Central memory CD4-positive, alpha-beta T cell (primary cell): ENCODE measurements around the gene UQCC2.

Source experiments
- DNase-seq: peaks from one replicate; pipeline ENCODE4 v3.0.0; 2022

The UQCC2 gene

DNA sequence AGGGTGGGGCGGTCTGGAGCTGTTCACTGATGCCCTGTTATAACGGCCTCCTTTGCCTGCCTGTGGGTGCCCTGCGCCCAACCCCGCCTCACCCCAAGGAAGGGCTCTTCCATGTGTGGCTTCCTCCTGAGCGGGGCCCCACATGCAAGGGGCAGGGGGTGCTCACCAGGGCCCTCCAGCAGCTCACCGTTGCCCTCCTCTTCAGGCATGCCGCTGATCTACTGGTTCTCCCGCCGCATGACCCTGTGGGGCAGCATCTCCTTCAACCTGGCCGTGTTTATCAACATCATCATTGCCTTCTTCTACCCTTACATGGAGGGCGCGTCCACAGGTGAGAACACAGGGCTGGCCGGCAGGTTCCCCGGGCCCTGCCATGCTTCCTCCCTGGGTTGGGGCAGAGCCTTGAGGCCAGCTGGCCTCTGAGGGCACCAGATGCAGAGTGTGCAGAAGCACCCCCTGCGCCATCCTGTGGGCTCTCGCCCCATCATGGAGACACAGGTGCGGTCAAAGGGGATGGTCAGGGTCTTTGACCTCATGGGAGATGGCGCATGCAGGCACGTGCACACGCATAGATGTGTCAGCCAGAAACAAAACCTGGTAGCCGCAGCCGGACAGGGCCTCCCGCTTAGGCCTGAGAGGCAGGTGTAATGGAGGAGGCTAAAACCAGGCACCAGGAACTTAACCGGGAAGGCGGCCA lies 22.9 kb downstream of the UQCC2 start:
- DNase-seq: no peak

DNA sequence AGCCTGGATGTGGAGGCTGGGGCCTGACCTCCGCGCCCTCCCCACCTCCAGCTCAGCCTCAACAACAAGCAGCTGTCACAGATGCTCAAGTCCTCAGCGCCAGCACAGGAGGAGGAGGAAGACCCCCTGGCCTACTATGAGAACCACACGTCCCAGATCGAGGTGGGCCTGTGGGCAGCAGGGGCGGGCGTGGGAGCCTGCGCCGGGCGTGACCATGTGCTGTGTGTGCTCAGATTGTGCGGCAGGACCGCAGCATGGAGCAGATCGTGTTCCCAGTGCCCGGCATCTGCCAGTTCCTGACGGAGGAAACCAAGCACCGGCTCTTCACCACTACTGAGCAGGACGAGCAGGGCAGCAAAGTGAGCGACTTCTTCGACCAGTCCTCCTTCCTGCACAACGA lies 23.5 kb downstream of the UQCC2 start:
- no peak for DNase-seq

DNA sequence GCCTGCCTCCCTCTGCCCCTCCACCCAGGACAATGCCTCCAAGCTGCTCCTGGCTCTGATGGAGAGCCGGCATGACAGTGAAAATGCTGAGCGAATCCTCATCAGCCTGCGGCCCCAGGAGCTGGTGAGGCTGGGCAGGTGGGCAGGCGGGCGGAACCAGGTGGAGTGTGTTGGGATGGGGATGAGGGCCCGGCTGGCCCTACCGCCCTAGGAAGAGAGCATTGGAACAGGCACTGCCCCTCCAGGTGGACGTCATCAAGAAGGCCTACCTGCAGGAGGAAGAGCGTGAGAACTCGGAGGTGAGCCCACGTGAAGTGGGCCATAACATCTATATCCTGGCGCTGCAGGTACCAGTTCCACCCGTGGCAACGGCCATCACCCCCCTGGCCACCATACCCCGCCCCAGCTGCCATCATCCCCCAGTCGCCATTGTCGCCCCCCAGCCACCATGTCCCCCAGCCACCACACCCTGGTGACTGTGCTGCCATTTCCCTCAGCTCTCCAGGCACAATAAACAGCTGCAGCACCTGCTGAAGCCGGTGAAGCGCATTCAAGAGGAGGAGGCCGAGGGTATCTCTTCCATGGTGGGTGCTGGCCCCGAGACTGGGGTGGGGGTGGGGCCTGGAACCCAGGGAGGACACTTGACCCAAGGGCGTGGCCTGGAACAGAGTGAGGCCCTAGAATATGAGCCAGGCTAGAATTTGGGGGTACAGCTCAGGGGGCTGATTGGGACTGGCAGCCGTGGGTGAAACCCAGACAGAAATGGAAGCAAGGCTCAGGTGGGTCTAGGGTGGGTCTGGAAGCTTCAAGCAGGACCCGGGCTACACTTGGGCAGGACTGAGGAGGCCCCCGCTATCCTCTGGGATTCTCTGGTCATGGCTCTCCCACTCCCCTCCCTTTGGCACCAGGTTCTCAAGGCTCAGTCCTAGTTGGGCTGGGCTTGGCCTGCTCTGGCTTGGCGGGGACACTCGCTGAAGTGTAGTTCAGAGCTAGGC lies 24.2 kb downstream of the UQCC2 start:
- no peak for DNase-seq

DNA sequence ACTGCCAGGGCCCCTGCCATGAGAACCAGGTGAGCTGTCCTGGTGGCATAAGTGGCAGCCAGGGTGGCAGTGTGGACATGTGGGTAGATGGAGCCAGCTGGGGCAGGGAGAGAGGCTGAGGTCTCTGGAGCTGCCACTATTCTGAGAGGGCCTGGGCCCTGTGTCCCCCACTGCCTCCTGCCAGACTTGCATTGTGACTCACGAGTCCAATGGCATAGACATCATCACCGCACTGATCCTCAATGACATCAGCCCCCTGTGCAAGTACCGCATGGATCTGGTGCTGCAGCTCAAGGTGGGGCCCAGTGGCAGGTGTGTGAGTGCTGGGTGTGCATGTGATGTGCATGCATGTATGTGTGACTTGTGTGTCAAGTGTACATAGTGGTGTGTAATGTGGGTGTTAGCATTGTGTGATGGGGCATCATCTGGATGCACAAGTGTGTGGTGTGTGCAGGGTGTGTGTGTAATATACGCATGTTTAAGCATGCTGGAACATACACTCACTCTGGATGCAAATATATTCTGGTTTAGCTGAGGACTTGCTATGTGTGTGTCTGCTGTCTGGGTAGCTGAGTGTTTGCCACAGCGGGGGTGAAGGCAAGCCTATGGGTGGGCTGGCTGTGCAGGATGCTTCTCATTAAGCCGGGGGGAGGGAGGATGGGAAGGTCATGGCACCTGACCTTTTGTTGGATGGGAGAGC lies 25.1 kb downstream of the UQCC2 start:
- DNase-seq: no peak

DNA sequence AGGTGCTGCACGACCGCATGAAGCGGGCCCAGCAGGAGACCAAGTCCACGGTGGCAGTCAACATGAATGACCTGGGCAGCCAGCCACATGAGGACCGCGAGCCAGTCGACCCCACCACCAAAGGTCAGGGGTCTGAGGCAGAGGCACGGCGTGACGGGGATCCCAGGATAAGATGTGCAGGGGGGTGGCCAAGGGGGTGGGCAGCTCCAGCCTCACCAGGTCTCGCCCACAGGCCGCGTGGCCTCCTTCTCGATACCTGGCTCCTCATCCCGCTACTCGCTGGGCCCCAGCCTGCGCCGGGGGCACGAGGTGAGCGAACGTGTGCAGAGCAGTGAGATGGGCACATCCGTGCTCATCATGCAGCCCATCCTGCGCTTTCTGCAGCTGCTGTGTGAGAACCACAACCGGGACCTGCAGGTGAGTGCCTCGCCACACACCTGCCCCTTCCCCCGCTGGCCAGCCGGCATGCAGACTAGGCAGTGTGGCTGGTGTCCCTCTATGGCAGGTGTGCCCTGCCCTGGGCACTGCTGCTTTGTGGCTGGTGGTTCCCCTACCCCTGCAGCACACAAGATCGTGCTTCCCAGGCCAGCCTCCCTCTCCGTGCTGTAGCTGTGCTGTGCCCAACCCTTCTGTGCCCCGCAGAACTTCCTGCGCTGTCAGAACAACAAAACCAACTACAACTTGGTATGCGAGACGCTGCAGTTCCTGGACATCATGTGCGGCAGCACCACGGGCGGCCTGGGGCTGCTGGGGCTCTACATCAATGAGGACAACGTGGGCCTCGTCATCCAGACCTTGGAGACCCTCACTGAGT lies 25.9 kb downstream of the UQCC2 start:
- DNase-seq: no peak

DNA sequence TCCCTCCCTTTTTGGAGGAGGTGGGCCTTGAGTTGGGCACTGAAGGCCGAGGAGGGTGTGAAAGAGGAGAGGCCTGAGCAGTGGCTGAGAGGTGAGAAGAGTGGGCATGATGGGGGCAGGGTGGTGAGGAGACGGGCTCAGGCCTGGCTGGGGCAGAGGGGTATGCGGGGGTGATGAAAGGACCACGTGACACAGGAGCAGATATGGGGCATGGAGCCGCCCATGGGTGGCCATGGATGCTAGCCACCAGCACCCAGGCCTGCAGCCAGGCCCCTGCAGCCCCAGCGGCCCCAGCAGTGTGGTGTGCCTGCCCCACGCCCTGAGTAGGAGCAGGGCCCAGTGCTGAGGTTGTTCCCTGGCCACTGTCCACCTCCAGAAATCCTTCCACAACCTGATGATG lies 26.5 kb downstream of the UQCC2 start:
- no peak for DNase-seq

- no peak for DNase-seq
Measured at GRCh38 chr6:33684428-33684896, 27.0 kb downstream of the UQCC2 start.

DNA sequence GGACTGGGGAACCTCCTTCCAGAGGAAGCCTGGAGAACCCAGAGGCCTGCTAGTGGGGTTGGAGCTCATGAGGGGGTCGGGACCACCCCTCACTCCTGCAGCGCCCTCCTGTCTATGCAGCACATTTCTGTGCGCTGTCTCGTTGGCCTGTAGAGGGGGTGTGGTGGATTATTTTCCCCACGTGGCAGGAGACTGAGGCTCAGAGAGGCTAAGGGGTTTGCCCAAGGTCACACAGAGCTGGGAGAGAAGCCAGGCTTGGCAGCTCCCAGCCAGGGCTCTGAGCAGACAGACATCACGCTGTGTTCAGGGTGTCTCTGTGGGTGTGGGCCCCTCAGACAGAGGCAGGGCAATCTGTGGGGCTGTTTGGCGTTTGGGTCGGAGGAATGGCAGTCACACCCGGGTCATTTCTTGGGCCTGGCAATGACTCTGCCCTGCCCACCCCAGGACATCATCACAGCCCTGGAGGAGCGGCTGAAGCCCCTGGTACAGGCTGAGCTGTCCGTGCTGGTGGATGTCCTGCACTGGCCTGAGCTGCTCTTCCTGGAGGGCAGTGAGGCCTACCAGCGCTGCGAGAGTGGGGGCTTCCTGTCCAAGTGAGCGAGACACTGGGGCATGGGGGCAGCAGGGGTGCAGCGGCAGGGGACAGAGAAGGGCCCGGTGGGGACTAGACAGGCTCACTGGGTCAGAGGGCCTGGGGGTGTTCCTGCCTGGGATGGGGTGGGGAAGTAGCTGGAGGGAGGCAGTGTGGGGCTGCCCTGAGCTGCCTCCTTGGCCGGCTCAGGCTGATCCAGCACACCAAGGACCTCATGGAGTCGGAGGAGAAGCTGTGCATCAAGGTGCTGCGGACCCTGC lies 27.7 kb downstream of the UQCC2 start:
- DNase-seq: no peak

- peak; percentile 52 for DNase-seq
Measured at GRCh38 chr6:33683051-33683571, 28.4 kb downstream of the UQCC2 start.

DNA sequence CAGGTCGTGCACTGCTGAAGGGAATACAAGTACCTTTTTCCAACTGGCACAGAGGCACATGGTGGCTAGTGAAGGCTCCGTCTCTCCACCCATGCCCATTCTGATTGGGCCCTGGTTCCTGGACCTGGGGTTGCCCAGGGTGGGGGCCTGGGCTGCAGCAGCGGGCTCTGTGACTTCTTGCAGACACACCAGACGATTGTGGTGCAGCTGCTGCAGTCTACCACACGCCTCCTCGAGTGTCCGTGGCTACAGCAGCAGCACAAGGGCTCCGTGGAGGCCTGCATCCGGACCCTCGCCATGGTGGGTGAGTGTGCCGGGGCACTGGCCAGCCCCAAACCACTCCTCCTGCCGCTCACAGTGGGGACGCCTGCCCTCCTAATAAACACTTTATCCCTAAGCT lies 29.2 kb downstream of the UQCC2 start:
- DNase-seq: no peak

- DNase-seq: no peak
Measured at GRCh38 chr6:33679761-33680160, 31.7 kb downstream of the UQCC2 start.

- no peak for DNase-seq
Measured at GRCh38 chr6:33678932-33679490, 32.5 kb downstream of the UQCC2 start.

GRCh38 chr6:33678233-33678931 lies 33.1 kb downstream of the UQCC2 start:
- no peak for DNase-seq

DNA sequence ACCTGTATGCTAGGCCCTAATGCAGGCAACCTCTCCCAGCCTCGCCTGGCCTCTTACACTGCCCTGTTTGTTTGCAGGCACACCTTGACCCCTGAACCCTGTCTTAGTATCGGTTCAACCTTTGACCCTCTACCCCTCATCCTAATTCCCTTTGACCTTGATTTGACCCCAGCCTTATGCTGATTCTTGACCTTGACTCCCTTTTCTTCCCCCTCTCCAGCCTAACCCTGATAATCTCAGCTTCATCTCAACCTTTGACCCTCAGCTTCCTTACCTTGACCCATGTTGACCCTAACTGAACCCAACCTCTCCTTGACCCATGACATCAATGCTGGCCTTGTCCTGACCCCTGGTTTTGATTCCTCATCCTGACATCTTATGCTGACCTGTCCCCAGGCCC lies 33.8 kb downstream of the UQCC2 start:
- DNase-seq: no peak

DNA sequence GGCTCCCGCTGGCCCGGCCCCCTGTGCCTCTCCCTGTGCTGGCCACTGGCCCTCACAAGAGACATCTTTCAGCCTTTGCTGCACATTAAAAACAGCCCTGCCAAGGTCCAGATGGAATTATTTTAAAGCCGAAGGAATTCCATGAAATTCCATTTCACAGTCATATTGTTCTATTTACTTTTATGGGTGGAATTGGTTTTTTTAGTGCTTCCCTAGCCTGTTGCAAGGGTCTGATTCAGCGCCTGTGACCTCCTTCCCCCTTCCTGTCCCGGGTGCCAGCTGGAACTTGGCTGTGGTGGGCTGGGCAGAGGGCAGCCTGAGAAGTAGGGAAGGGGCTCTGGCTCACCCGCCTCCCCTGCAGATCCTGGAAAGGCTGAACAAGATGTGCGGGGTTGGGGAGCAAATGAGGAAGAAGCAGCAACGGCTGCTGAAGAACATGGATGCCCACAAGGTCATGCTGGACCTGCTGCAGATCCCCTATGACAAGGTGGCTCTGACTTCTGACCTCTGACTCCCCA lies 34.3 kb downstream of the UQCC2 start:
- DNase-seq: no peak

DNA sequence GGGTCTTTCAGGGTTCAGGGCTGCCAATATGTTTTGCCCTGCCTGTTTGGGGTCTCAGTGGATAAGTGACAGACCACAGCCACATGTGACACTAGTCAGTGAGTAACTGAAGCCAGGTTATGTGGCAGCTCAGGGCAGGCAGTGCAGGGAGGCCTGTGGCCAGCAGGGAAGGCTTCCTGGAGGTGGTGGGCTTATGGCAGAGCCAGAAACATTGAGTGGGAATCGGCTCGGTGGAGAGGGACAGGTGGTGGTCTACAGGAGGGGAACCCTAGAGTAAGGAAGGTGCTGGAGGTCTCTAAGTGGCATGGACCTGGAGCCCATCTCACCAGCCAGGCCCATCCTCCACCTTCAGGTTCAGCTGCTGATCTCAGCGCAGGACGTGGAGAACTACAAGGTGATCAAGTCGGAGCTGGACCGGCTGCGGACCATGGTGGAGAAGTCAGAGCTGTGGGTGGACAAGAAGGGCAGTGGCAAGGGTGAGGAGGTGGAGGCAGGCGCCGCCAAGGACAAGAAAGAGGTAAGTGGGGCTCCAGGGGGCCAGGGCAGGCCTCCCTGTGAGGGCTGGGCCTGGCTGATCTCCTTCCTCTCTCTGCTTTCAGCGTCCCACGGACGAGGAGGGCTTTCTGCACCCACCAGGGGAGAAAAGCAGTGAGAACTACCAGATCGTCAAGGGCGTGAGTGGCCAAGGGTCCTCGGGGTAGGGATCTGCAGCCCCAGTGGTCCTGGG lies 34.9 kb downstream of the UQCC2 start:
- no peak for DNase-seq

DNA sequence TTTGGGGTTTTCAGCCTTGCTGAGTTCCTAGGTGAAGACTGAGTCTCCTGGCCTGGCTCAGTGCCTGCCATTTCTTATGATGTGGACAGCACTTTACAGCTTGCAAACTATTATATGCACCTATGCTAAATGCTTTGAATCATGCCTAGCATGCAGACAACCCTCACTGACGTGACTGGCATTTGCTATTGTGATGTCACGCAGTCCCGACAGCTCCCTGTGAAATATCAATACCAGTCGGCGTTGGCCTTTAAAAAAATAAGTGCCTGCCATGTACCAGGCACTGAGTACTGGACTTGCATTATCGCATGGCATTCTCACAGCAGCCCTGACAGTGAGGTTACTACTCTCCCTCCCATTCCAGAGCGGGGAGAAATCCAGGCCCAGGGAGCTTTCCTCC lies 35.5 kb downstream of the UQCC2 start:
- no peak for DNase-seq

DNA sequence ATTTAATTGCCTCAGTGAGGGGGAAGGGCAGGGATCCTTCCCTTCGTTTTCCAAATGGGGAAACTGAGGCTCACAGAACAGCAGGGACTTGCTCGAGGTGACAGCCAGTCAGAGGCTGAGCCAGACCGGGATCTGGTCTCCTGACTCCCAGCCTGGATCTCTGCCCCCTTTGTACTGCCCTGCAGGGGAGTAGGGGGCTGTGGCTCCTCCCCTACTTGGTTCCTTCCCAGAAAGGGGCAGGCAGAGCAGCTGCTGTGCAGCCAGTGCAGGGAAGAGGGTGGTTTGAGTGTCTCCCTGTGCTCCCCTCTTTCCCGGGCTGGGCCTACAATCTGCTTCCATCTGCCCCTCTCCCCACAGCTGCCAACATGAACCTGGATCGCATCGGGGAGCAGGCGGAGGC lies 37.6 kb downstream of the UQCC2 start:
- DNase-seq: no peak

DNA sequence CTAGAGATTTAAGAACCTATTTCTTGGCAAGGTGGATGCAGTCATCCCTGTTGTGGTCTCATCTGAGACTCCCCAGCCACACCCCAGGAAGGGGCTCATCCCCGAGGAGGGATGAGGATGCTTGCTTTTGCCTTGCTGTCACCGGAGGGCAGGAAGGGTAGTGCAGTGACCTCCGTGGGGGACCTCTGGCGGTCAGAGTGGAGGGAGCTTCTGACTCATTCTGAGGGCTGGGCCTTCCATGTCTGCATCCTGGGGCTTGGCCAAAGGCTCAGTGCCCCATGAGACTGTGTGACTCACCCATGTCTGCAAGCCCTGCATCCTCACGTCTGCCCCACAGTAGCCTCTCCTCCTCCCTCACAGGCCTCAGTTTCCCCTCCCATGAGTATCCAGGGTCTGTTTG lies 38.7 kb downstream of the UQCC2 start:
- DNase-seq: no peak
